ENCODE data around the gene MLLT6.
A peak's percentile ranks its signal among the peaks of the same experiment; 100 is the strongest.

The MLLT6 gene

DNA sequence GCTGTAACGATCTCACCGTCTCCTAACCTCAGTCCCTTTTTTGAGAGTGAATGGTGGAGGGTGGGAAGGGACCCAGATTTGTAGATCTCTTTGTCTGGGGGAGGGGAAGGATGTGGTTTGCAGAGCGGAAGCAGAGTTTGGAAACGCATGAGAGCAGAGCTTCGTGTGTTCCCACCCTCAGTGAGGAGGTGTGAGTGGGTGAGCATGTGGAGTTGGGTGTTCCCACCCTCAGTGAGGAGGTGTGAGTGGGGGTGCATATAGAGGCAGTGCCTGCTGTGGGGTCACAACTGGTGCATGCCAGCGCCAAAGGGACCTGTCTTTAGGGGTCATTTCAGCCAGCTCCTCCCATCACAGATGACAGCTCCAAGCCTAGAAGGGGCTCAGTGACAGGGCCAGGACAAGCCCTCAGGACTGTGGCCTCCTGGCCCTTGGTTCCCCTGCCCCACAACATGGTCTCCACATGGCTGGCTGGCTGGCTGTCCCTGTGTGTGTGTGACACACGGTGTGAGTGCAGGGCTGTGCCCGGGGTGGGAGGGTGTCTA, 23.3 kb downstream of the MLLT6 start:
- DNase-seq = peak in 3 of 4 experiments; percentile 46 to 64 (median 51)

- DNase-seq = no peak
These were observed 24.4 kb downstream of the MLLT6 start for GRCh38 chr17:38729368-38729885.

- peak; percentile 86 to 96 (median 91) for DNase-seq
These were observed 24.9 kb downstream of the MLLT6 start, which contains the start of gene CISD3 for GRCh38 chr17:38729886-38730525. Gene CISD3, plus strand, starts transcription at chr17:38730341. Its CDS starts 18 bp downstream, at chr17:38730359.

- peak in 3 of 4 experiments; percentile 32 to 43 (median 43) for DNase-seq
These were observed 25.7 kb downstream of the MLLT6 start for GRCh38 chr17:38730526-38731379.

DNA sequence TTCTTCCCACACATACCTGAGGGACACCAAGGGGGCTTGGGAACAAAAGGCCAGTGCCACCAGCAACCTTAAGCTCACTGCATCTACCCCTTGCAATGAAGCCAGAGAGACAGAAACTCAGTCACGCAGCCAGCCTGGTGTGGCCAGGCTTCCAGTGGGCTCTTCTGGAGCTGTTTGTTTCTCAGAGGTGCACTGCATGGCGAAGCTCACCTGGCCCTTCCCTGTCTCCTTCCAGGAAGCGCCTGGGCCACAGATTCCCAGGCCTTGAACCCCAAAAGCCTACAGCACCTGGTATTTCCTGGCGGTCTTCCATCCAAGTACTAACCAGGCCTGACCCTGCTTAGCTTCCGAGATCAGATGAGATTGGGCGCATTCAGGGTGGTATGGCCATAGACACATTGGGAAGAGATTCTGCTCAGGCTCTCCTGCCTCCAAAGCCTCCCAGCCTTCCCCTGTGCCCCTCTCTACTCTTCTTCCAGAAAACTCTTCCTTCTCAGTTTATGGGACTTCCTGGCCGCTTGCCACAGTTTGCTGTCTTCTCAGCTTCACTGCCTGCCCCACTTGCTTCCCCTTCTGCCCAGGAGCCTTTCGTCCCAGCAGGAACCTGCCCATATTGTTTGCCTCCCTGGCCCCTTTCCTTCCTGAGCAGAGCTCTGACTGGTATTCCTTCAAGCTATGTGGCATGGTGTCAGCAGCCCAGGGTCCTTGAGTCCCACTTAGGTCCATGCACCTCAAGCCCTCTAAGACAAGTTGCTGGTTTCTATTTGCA, 26.6 kb downstream of the MLLT6 start:
- DNase-seq = peak; percentile 41 to 71 (median 60)

GRCh38 chr17:38732376-38733281, 27.6 kb downstream of the MLLT6 start:
- no peak for DNase-seq

- no peak for DNase-seq
These were observed 28.4 kb downstream of the MLLT6 start for GRCh38 chr17:38733282-38733981.

DNA sequence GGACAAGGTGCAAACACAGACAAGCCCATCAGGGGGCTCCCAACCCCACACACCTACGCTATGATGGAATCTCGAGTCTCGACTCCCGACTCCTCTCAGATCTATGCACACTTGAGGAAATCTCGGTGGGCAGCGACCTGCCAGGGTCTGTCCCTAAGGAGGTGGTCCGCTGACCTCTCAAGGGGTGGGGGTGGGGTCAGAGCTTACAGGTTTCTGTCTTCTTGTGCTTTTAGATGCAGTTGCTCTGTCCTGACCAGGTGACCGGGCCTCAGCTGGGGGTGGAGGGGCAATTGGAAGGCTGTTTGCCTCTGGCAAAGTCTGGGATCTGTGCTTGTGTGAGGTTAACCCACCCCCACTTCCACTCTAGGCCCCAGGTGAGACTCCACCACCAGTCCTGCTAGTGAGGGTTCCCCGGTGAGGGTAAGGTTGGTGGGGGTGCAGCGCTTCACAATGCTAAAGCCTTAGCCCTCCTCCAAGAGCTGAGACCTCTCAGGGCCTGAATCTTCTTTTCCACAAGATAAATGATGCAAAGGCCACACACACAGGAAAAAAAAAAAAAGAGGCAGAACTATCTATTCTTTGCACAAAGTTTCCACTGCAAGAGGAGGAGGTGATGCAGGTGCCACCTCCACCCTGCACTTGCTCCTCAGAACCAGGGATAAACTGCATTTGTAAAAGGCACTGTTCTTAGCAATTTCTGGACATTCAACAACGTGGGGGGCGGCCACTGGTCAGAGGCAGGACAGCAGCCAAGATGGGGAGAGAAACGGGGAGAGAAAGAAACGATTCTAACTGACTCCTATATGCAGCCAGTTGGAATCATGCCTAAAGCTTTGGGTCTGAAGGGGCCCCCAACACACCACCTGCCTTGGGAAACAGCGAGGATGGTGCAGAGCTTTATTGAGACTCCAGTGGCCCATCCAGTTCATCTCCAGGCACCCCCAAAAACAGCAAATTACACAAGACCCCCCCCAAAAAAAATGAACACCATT, 29.2 kb downstream of the MLLT6 start:
- no peak for DNase-seq

DNA sequence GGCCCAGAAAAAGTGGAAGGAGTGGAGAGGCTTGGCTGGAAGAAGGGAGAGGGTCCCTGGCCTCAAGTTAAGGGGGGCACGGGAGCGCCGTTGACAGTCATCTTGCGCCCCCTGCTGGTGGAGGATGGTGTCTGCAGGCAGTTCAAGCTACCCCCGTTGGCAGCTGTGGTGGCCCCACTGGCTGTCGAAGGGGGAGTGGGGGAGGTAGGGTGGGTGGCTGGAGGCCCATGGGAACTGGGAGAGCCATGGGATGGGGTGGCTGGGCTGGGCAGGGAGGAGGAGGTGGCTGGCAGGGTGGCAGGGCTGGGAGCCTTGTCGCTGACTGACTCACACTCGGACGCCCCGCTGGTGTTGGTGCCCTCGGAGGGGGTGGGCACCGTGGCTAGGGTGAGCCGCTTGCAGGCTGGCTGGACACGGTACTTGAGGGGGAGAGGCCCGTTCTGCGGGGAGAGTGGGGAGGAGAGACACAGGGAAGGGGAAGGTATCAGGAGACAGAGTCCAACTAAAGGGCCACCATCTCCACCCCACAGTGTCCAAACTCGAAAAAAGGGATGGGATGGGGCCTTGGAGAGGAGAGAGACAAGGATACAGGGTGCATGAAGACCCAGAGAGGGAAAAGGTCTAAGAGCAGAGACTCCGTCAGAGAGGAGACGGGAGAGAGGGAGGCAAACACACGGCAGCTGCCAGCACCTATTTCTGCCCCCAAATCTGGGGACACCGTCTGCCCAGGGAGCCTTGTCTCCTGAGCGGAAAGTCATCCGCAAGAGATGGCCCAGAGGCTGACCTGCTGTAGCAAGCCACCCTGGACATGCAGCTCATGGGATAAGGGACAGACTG, 30.3 kb downstream of the MLLT6 start:
- peak; percentile 48 to 75 (median 64) for DNase-seq

DNA sequence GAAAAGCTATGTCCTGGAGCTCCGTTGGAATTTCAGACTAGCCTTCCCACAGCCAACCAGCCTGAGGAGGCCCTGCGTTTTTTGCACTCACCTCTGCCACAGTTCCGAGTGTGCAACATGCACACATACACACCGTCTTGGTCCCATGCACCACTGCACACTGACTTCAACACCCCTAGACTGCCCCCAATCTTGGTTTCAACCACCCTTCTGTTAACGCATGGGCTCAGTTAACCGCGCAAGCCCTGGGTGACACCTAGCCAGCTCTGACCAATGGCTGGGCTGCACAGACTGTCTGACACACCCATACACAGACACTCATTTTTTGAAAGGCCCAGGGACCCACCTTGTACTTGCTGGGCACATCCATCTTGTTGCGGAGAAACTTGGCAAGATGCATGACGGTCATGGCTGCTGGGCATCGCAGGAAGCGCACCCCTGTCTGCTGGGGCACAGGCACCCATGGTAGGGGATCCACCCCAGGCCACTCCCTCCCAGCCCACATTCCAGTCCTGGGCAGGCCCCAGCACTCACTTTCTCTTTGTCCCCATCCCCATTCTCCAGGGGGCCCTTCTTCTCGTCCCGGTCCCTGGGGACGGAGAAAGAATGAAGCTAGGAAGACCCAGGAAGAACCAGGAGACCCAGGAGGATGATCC, 33.1 kb downstream of the MLLT6 start:
- DNase-seq = no peak

GRCh38 chr17:38738686-38739085, 33.6 kb downstream of the MLLT6 start:
- no peak for DNase-seq

DNA sequence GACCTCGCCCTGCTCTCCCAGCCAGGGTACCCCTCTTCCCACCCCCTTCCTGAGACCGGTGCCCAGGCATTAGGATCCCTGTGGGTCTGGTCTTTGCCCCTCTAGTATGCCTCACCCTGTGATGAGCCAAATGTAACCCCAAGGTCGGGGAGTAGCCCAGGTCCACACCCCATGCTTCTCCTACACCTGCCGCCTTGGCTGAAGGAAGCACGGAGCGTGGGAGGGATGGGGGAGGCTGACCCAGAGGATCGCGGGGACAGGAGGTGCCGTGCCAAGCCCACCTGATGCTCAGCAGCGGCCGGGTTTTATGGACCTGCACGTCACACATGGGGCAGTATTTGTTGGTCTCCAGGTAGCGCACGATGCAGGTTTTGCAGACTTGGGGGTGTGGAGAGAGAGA, 34.2 kb downstream of the MLLT6 start:
- DNase-seq = no peak

DNA sequence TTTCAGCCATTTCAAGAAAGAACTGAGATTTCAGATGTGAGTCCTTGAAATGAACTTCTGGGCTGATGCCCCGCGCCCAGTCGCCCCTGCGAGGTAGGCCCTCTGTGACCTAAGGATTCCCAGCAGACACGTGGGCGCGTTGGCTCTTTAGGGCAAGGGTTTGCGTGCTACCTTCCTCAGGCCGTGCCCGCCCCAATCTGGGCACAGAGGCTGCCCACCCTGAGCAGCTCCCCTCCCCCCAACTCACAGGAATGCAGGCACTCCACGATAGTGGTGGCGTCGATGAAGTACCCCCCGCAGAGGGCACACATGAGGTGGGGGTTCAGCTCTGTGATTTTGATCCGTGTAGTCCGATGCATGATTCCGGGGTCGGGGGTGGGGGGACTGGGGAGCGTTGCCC, 35.0 kb downstream of the MLLT6 start:
- no peak for DNase-seq

- DNase-seq = no peak
These were observed 35.7 kb downstream of the MLLT6 start for GRCh38 chr17:38740806-38741205.

DNA sequence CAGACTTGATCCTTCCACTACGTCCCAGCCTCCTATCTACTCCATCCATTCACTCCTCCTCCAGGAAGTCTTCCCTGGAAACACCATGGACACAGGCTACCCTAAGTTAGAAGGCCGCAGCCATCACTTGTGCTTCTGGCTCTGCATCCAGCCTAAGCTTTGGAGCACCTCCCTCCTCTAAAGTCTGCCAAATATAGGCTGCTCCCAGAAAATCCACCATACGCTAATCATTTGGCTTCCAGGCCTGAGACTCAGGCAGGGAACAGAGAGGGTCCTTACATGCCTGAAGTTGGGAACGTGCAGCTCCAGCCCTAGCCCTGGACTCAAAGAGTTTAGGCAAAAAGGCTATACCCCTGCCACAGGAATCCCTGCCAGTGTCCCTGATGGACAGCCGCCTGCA, 36.4 kb downstream of the MLLT6 start:
- DNase-seq = no peak

- DNase-seq = no peak
These were observed 36.9 kb downstream of the MLLT6 start for GRCh38 chr17:38741921-38742410.

DNA sequence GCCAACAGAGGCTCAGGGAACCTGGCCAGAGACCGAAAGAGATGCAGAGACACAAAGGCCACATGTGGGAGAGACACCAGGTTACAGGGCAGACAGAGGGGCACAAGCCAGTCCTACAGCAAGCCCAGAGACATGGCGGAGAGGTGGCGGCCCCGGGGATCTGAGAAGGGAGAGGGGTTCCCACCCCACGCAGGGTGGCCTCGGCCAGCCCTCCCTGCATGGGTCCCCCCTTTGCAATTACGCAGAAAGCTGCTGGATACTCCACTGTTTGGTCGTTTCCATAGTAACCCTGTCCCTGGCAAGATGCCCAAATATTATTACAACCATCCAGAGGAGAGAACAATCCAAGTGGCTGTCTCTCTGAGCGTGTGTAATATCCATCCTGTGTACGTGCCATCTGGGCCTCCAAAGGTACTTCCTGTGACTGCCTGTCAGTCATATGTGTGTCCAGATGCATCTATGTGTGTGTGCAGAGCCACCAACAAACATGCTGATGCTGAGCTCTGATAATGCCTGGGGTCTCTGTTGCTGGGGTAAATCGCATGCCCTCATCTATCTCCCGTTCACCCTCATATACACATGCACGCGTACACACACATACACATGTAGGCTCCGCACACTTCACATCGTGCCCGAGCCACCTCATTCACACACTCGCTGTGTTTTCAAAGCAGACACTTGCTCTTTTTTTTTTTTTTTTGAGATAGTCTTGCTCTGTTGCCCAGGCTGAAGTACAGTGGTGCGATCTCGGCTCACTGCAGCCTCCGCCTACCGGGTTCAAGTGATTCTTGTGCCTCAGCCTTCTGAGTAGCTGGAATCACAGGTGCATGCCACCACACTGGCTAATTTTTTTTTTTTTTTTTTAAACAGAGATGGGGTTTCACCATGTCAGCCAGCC, 37.6 kb downstream of the MLLT6 start:
- peak in 1 of 4 experiments; percentile 14 for DNase-seq

Measured in suppressor macrophage (primary cell).